Fibroblast of skin of left biceps (primary cell): ENCODE data around the gene STPG1.

ENCODE experiments used
- DNase-seq, 2 experiments: peaks; one replicate each; pipeline ENCODE4 v3.0.0-alpha.2; 2013; ENCODE audit warnings: low read depth in 2 of 2

STPG1 gene

DNA sequence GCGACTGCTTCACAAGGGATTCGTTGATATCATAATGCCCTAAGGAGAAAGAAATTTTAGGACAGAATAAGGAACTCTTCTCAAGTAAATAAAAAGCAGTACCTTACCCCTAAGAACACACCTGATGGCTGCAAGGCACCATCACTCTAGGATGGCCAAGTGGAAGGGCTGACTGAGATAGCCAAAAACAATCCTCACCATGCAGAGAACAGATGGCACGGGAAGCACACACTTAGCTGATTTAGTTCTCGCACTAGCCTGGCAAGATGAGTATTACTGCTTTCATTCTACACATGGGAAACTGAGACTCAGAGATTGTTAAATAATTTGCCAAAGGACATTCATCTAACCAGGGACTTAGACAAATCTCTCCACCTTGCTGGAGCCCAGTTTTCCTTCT is 43.8 kb downstream of the STPG1 start:
- no peak for DNase-seq

GRCh38 chr1:24369199-24369598 is 44.4 kb downstream of the STPG1 start:
- DNase-seq = no peak

DNA sequence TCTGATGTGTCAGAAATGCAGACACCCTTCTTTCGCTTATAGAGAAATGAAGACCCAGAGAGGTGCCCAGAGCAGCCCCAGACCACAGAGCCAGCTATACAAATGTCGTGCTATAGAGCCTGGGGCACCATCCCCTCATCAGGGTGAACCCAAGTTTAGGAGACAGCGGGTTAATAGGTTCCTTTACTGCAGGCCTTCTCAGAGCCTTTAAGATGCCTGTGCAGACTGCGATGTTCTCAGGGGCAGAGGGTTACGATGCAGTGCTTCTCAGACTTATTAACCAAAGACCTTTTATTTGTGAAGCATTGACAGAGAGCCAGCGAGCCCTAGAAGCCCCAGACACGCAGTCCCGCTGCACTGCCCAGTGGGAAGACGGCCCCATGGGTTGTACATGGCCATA is 46.9 kb downstream of the STPG1 start:
- no peak for DNase-seq

DNA sequence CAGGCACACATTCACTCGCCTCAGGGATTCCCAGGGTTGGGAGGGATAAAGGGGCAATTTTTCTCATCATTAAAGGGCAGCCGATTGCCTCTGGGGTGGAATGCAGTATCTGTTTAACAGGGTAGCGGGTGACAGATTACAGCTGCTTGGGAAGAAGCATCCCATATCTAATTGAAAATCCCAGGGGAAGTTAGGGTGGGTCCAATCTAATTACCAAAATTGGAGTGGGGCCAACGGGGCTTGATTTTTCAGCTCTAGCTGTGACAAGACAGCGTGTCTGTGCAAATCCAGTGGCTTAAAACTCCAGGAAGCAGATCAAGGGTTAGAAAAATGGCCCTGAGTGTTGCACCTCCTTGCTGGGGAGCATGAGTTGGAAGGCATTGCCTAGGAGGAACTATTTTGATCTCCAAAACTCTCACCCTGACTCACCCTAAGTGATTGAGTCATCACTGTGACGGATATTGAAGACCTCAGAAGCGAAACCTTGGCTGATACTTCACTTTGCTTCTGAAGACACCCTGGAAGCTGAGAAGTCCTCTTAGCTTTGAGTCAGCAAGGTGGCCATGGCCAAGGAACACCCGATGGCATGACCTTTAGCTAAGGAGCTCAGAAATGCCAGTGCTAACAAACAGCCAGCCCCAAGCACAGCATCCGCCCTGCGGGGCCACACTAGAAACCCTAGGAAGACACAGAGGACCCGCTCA is 48.5 kb downstream of the STPG1 start:
- DNase-seq = peak; percentile 50 to 53

DNA sequence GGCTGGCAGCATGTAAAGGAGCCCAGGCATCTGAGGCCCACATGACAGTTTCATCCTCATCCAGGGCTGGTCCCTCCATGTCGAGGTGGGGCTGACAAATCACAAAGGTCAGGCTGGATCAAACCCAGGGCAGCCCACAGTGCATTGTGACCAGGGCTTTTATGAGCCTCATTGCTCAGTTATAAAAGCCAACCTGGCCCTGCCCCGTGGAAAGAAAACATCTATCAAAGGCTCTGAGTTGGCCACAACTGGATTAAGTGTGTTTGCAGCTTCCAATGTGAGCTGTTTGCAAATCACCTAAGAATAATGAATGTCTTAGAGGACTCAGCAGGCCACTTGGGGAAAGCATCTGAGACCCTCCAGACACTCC is 49.0 kb downstream of the STPG1 start:
- DNase-seq = no peak

DNA sequence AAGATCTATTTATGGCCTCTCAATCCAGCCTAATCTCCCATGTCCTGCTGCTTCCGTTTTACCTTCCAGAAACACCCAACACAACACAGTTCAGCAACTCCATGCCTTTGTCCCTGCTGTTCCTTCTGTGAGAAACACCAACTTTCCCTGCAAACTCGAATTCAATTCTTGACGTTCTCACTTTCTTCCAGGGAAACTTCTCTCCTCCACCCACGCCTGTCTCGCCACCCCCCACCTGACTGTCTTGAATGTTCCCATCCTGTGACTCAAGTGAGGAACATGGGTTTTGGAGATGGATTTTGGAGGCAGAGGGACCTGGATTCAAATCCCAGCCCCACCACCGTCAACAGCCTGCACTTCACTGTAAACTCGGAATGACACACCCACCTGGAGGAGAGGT is 49.6 kb downstream of the STPG1 start:
- no peak for DNase-seq

- DNase-seq = peak; percentile 65 to 67
Measured at GRCh38 chr1:24362982-24363614, 50.5 kb downstream of the STPG1 start.

DNA sequence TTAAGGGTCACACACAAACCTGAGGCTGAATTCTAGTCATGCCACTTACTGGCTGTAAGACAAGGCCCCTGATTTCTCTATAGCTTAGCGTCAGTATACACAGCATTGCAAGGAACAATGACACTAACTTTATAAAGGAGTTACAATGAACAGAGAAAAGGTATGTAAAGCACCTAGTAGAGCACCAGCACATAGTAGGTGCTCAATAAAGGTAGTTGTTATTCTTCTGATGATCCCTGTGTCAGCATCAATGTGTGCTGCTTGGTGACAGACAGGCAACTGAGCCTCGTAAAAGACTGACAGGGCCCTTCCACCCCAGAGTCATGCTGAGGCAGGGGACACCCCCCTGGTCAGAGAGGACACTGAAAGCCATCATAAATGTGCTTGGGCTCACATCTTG is 51.2 kb downstream of the STPG1 start:
- no peak for DNase-seq

GRCh38 chr1:24361811-24362210 is 51.8 kb downstream of the STPG1 start:
- DNase-seq = no peak

GRCh38 chr1:24360681-24361080 is 52.9 kb downstream of the STPG1 start:
- no peak for DNase-seq

- no peak for DNase-seq
Measured at GRCh38 chr1:24357038-24357437, 56.5 kb downstream of the STPG1 start.

GRCh38 chr1:24355466-24355865 is 58.1 kb downstream of the STPG1 start:
- no peak for DNase-seq

GRCh38 chr1:24353292-24353891 is 60.2 kb downstream of the STPG1 start:
- no peak for DNase-seq

DNA sequence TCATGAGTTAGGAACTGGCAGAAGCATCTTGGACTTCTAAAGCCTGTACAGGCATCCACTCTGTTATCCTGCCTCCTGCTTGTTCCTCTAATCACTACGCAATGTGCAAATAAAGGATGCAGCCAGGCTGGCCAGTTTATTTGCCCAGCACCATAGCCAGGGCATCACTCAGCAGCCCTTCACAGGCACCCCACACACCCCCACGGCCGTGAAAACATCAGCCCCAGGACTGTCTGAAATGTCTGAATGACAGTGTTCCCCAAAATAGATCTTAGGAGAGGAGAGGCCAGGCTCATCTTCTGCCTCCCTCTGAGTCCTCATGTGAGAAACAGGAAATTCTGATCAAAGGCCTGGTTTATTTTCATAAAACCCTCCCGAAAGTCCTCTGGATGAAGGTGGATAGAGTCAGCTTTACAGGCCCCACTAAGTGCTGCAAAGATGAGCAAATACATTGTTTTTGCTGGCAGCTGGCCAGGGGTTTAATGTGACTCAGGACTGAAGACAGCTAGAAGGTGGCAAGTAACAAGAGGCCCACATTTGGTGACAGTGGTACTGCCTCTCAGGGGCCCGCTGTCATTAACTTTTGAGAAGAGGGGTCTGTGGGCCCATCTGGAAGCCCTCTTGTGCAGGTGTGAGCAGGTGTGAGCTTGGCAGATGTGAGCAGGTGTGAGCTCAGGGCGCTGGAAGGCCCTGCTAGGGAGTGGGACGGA is 61.5 kb downstream of the STPG1 start:
- DNase-seq = no peak

GRCh38 chr1:24351247-24351646 is 62.3 kb downstream of the STPG1 start:
- no peak for DNase-seq

GRCh38 chr1:24349891-24350290 is 63.7 kb downstream of the STPG1 start:
- DNase-seq = no peak

GRCh38 chr1:24348196-24348595 is 65.4 kb downstream of the STPG1 start:
- DNase-seq = no peak

GRCh38 chr1:24347159-24347934 is 66.2 kb downstream of the STPG1 start:
- no peak for DNase-seq

GRCh38 chr1:24345334-24345733 is 68.2 kb downstream of the STPG1 start:
- no peak for DNase-seq

- no peak for DNase-seq
Measured at GRCh38 chr1:24344090-24344742, 69.4 kb downstream of the STPG1 start.

DNA sequence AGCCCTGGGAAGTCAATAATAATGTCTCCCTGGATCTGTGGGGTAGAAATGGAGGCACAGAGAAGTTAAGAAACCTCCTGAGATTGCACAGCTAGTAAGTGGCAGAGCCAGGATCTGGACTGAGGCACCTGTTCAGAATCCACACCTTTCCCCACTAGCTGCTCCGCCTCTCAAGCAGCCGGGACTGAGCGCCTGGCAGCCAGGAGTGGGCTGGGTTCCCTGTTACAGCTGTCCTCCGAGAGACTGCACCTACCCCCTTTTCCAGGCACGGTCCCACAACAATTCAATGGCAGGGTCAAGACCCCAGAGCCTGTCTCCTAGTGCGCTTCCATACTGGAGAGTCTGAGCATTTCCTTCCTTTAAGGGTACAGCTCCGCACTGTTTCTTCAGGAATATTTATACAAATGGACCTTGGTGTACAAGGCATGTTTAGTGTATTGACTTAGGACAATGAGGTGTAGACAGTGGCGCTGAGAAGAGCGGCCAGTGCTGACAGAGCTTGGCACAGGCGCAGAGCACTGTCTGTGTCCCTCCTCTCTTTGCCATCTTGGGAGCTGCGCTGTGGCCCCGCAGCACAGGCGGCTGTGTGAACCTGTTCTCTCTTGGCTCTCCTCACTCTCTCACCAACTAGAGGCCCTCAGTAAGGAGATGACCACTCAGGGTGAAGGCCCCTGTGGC is 70.0 kb downstream of the STPG1 start:
- no peak for DNase-seq
